NCI-H446 treated with DMSO at 0.1 percent for 48 hours (cell line): ENCODE results near the gene NPAS3.

Experiments
- DNase-seq: peaks from one replicate; lab custom pipeline; 2025; lab: John Stamatoyannopoulos, UW

The NPAS3 gene

GRCh38 chr14:33560718-33561431, 622.2 kb downstream of the NPAS3 start:
- DNase-seq, result peak; percentile 40

- DNase-seq, result peak; percentile 92
Observed at GRCh38 chr14:33561488-33562175, 623.0 kb downstream of the NPAS3 start.

DNA sequence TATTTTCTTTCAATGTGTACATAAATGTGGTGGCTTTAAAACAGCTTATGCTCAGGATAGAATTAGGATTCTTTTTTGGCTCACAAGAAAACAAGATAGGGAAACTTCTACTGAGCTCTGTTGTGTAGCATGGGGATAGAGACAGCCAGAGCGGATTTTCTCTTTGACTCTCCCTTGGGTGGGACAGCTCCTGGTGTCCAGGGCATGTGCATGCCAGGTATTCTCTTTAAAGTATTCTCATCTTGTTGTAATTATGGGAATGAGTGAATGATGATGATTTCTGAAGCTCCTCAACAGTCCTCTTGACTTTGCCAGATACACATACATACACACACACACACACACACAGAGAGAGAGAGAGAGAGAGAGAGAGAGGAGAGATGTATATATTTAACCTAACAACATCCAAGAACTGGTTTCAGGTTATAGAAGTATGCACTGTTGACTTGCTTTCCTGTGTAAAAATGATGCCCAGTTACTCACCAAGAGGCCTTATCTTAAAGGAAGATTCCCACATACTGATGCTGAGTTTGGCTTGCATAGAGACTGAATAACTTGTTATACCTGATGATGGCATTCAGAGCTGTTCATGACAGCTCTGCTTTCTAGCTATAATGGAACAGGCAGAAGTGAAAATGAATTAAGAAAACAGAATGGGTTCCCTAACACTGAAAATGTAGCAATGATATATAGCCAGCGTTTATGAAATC, 624.7 kb downstream of the NPAS3 start:
- DNase-seq, result no peak

GRCh38 chr14:33563901-33564197, 625.2 kb downstream of the NPAS3 start:
- no peak for DNase-seq

- no peak for DNase-seq
Observed at GRCh38 chr14:33564774-33565630, 626.3 kb downstream of the NPAS3 start.

- DNase-seq, result no peak
Observed at GRCh38 chr14:33566082-33566481, 627.4 kb downstream of the NPAS3 start.

GRCh38 chr14:33567023-33567728, 628.5 kb downstream of the NPAS3 start:
- no peak for DNase-seq

- DNase-seq, result no peak
Observed at GRCh38 chr14:33567731-33568130, 629.1 kb downstream of the NPAS3 start.

- DNase-seq, result no peak
Observed at GRCh38 chr14:33568935-33569579, 630.4 kb downstream of the NPAS3 start.

GRCh38 chr14:33569821-33570687, 631.4 kb downstream of the NPAS3 start:
- no peak for DNase-seq

DNA sequence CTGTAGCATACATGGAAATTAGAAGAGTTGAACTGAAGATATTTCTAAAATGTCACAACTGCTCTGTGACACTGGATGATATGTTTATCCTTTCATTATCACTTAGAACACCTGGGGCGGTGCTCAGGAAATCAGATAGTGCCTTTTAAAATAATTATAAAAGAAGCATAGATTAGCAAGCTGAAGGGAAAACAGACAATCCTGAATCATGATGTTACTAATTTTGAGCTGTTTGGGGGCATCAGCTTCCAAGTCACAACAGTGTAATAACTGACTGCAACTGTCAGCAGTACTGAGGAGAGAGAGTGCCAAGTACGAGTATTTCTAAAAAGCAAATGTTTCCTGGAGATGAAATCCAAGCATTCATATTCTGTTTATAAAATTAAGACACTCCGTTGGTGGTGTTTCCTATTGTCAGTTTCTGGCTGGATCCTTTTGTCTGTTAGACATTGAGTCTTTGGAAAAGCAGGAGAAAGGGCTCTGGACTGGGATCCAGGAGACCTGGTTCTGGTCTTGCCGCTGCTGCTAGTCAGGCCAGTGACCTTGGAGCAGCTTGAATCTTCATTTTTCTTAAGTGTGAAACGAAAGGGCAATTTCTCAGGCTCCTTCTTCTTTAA, 632.1 kb downstream of the NPAS3 start:
- no peak for DNase-seq

GRCh38 chr14:33573301-33573880, 634.7 kb downstream of the NPAS3 start:
- DNase-seq, result no peak

GRCh38 chr14:33576014-33576413, 637.3 kb downstream of the NPAS3 start:
- no peak for DNase-seq

GRCh38 chr14:33578461-33579216, 640.0 kb downstream of the NPAS3 start:
- DNase-seq, result no peak

- no peak for DNase-seq
Observed at GRCh38 chr14:33580231-33580749, 641.6 kb downstream of the NPAS3 start.

GRCh38 chr14:33580841-33581240, 642.2 kb downstream of the NPAS3 start:
- DNase-seq, result no peak

- no peak for DNase-seq
Observed at GRCh38 chr14:33584697-33585096, 646.0 kb downstream of the NPAS3 start.

DNA sequence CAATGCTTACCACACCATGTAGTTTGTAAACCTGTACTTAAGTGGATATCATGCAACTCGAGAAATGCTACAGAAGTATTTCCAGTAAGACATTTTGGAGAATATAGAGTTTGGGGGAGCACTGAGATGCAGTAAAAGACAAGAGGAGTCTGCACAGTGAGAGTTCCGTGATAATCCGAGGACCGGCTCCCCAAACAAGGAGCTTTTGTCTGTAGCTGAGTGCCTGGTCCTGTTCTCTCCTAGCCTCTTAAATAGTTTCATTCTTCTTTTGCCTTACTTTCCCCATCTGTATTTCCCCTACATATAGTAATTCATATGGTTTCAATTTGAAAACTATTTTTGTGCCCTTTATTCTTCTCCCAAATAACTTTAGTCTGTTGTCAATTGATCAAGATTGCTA, 648.1 kb downstream of the NPAS3 start:
- no peak for DNase-seq
